ENCODE measurements around the gene PFKFB1.
"Not testable (repeated sequence)": the region's sequence is repeated elsewhere in the genome, so short reads cannot be mapped to it uniquely, and the experiment has no call there.

The PFKFB1 gene

DNA sequence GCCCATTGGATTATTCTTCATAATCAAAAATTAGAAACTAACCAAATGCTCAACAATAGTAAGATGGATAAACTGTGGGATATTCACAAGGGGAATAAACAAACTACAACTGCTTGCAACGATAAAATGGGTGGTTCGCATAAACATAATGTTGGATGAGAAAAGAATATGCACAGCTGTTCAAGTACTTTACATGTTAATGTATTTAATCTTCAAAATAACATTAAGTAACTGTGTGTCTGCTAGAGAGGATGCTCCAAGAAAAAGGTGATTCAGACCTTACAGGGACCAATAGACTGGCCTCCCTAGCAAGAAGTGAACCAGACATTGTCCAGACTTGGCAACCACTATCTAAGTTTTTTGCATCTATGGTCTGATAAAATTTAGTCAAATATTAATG is 2.3 kb downstream of the PFKFB1 start:
- no peak for DNase-seq

DNA sequence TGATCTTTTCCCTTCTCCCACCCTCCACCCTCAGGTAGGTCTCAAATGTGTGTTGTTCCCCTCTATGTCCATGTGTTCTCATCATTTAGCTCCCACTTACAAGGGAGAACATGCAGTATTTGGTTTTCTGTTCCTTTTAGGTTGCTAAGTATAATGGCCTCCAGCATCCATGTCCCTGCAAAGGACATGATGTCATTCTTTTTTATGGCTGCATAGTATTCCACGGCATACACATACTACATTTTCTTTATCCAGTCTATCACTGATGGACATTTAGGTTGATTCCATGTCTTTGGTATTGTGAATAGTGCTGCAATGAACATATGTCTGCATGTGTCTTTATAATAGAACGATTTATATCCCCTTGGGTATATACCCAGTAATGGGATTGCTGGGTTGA is 10.7 kb downstream of the PFKFB1 start:
- not testable (repeated sequence) for DNase-seq

DNA sequence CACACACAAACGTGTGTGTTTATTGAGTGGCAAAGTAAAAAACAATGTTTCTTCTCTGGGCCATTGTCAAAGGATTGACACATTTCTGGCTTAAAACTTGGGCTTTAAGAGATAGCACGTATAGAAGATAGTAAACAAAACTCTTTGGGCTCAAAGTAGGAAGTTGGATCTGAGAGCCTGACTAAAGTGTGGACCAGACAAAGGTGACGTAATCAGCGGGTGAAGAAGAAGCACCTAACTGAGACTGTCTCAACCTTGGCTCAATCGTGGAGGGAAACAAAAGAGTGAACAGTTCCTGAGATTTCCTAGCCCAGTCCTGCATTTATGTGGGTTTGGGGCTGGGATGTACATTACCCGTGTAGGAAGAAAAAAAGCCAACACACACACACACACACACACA is 13.7 kb downstream of the PFKFB1 start:
- DNase-seq: no peak

DNA sequence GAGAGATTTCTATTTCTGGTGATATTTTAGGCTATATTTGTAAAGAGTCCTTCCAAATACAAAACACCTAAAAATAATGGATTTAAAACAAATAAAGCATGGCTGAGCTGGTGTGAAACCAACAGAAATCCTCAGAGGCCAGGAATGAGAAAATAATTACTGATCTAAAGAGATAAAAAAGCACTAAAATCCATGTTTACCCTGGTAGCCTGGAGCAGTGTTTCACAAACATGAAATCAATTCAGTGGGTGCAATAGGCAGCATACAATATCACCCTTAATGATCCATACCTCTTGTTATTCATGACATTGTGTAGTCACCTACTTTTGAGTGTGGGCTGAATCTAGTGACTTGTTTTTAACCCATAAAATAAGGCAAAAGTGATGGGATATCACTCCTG is 14.6 kb downstream of the PFKFB1 start:
- DNase-seq: no peak

DNA sequence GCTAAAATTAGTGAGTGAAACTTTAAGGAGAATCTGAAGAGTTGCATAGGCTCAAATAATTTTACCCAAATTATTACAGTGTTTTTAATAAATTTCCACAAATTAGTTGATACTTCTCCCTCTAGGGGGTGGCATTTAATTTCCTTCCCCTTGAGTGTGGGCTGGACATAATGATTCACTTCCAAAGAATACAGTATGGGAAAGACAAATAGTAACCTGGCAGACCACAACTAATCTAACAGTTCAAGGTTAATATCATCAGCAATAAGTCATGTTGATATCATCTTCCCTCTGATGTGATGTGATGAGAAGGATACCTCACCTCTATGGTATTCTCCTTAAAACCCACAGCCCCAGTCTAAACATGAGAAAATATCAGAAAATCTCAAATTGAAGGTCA is 15.5 kb downstream of the PFKFB1 start:
- no peak for DNase-seq

DNA sequence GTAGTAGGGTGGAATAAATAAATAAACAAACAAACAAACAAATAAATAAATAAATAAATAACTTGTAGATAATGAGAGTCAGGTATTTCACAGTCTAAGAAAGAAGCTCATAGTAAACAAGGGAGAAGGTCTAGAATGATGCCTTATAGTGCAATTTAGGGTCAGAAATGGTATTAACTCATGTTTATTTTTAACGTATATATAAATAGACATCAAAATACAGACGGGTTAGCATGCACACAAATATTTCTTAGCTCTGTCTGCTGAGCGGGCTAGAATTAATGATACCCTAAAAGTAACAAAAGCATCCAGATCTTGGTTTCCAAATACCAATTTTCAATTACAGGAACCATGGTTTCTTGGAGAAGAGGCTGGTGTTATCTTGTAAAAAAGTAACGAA is 16.6 kb downstream of the PFKFB1 start:
- DNase-seq: no peak

DNA sequence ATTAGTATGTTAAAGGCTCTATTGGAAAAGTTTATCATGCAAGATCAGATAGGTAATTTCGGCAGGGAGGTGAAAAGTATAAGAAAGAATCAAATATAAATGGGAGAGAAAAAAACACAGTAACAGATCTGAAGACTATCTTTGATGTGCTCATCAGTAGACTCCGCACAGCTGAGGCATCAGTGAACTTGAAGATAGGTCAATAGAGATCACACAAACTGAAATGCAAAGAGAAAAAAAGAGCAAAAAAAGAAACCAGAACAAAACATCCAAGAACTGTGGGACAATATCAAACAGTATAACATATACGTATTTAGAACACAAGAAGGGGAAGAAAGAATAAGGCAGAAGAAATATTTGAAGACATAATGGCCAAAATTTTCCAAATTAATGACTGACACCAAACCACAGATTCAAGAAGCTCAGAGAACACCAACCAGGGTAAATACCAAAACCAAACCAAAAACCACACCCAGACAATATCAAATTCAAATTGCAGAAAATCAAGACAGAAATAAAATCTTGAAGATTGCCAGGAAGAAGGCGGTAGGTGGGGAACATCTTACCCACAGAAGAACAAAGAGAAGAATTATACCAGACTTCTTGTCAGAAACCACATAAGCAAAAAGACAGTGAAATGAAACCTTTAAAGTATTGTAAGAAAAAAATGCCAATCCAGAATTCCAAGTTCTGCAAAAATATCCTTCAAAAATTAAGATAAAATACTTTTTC is 29.1 kb downstream of the PFKFB1 start:
- no peak for DNase-seq

DNA sequence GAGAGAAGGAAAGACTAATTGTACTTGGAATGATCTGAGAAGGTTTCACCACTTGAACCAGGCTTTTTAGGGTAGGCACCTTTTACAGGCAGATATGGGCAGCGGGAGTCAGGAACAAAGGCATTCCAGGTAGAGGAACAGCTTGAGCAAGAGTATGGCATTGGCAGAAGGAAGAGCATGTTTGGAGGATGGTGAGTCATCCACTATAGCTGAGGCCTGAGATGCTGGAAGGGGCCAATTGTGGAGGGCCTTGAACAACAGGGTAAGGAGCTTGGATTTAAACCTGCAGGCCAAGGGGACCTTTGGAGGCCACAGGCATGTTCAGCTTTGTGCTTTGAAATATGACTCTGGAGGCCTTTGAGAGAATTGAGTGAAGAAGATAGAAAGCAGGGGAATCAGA is 32.2 kb downstream of the PFKFB1 start:
- DNase-seq: no peak

DNA sequence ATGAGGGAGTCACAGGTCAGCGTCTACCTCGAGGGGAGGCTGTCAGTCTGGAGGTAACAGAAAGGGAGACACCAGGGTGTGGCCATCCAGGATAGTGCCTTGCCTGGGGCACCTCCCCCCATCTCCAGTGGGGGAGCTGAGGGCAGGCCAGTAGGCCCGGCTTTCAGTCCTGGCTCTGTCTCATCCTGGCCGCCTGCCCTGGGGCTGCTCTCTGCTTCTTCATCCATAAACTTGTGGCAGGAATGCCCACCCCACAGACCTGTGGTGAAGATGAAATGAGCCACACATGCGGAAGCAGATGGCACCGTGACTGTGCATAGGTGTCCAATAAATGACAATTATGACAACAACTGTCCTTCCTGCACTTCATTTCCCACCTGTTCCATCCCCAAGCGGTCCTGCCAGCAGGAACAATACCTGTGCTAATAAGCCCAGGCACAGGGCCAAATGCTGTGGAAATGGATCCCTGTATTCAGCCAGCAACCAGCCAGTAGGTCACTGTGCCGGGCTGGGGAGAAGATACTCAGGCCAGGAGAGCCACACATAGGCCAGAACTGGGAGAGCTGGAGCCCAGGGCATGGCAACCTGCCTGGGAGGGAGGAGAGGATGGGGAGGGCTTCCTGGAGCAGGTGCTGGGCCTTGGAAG is 43.1 kb downstream of the PFKFB1 start:
- no peak for DNase-seq

DNA sequence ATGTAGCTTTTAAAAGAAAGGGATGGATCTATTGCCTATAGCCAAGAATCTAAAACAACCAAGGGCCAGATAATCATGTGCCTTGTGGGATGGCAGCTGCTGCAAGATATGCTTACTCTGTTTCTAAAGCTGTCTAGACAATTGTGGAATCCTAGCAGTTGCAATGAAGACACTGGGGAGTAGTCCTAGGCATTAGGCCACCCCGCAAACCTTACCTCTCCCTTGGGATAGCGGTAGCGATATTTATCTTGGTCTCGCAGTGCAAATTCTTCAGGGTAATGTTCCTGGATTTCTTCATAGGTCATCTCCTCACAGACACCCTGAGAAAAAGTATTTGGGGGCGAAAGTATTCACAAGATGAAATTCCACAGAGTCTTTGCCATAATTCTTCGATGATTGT is 48.8 kb downstream of the PFKFB1 start:
- DNase-seq: no peak

DNA sequence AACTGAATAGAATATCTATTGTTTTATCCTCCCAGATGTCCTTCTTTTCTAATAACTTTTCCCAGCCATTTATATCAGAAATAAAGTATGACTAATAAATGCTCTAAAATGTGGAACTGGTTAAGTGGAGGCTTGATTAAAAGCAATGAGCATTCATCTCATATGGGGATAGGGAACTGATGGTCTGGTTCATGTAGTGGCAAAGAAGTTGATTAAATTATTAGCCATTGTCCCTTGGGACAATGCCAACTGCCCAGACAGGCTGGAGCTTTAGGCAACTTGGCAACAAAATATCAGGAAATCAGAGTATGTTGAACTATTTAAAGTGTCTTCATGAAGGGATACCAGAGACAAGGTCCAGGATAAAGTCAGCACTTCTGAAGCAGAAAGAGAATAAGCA is 49.2 kb downstream of the PFKFB1 start:
- no peak for DNase-seq

DNA sequence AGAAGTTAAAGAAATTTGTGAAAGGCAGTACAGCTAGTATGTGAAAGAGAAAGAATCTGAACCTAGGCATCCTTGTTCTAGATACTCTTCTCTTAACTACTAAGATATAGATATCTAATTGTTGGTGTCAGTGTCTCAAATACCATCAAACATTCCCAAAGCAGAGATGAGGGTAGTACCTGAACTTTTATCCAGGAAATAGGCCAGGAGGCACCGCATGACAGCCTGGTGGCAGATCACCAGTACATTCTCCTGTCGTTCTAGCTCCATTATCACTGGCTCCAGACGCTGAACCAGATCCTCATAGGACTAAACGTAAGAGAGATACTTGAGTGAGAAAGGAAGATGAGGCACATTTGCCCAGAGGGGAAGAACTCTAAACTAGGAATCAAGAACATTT is 56.6 kb downstream of the PFKFB1 start:
- no peak for DNase-seq

DNA sequence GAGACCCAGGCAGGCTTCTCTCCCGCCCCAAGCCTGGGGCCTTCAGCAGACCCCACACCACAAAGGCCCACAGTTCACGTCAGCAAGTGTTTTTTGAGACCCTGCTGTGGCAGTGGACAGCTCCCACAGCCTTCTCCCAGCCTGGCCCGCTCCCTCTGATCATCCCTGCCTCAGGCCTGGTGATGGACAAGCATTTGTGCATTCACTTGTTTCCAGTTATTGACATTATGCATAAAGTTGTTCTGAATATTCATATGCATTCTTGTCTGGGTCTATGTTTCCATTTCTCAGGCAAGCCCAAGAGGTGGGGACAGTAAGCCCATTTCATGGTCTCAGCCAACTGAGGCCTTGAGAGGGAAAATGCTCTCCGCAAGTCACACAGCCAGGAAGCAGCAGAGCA is 58.7 kb downstream of the PFKFB1 start:
- no peak for DNase-seq

DNA sequence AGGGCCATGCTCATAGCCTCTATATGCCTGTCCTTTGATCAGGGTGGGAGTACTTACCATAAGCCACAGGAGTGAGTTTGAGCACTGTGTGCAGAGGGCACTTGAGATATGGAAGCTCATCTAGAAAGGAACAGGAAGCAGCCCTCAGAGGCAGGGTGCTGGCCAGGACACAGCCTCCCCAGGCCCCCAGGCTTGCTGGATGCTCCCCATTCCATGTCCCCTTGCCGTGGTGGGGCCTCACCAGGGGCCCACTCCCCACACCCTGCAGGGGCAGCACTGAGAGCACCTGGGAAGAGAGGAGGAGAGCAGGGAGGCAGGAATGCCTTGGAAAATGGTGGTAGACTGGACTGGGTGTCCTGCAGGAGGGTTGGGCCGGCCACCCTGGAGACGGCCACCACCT is 59.1 kb downstream of the PFKFB1 start:
- no peak for DNase-seq

DNA sequence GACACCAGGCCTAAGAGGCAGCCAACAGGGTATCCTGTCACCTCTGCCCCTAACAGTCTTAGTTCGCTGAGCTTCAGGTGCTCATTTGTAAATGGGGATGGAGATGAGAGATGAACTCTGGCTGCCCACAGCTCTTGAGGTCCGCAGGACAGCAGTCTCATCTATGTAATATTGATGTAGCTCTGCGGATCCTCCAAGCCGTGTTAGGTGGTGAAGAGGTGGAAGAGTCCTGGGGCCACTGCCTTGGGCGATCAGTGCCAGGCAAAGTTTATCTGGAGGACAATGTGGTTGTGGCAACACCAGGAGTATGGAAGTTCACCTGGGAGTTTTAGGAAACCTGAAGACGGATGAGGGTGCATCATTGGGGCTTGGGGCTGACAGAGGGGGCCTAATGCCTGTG is 59.9 kb downstream of the PFKFB1 start:
- no peak for DNase-seq

DNA sequence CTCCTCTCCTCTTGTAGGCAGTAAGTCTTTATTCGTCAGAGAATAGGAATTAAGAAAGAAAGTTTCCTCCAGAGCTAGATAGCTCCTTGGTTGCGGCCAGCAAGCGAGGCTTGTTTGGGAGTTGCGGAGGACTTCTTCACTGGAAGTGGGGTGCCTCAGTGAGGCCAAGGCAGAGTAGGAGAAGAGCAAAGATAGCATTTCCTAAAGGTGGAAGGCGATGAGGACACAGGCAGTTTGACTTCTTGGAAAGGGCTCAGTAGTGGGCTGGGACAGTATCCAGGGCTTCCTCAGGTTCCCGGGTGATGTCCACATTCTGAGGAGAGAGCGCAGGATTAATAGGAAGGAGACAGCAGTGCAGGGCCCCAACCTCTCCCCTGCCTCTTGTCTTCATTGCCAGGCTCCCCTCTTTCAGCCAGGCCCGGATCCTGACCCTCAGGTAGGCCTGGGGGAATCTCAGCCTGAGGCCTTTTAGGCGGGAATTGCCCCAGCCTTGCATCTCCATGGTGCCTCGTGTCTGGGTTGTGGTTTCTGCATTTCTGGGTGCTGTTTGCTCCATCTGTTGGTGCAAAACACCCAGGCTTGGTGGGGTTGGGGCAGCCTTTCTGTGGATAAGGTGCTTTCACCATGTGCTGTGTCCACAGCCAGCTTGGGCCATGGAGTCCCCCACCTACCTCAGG is 60.7 kb downstream of the PFKFB1 start:
- no peak for DNase-seq

DNA sequence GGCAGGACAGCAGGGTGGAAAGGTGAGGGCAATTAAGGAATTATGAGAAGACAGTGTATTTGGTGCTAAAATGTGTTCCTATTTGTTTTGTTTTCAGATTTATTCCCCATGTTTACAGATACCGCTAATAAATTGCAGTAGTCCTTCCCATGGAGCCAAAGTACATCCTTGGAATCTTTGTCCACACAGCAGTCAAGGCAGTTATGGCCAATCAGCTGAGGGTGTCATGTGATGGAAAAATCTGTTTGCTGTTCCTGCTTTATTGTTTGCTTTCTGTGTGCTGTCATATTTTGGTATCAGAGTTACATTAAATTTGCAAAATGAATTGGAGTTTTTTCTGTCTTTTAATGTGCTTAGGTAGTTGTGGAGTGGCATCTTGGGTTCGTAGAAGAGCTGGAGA is 62.9 kb downstream of the PFKFB1 start:
- DNase-seq: no peak

DNA sequence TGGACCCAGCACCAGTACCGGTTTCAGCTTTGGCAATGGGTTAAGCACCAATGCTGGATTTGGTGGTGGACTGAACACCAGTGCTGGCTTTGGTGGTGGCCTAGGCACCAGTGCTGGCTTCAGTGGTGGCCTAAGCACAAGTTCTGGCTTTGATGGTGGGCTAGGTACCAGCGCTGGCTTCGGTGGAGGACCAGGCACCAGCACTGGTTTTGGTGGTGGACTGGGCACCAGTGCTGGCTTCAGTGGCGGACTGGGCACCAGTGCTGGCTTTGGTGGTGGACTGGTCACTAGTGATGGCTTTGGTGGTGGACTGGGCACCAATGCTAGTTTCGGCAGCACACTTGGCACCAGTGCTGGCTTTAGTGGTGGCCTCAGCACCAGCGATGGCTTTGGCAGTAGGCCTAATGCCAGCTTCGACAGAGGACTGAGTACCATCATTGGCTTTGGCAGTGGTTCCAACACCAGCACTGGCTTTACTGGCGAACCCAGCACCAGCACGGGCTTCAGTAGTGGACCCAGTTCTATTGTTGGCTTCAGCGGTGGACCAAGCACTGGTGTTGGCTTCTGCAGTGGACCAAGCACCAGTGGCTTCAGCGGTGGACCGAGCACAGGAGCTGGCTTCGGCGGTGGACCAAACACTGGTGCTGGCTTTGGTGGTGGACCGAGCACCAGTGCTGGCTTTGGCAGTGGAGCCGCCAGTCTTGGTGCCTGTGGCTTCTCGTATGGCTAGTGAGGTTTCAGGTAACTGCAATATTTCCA is 63.5 kb downstream of the PFKFB1 start:
- DNase-seq: no peak

DNA sequence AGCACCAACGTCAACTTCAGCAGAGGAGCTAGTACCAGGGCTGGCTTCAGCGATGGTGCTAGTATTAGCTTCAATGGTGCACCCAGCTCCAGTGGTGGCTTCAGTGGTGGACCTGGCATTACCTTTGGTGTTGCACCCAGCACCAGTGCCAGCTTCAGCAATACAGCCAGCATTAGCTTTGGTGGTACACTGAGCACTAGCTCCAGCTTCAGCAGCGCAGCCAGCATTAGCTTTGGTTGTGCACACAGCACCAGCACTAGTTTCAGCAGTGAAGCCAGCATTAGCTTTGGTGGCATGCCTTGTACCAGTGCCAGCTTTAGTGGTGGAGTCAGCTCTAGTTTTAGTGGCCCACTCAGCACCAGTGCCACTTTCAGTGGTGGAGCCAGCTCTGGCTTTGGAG is 65.1 kb downstream of the PFKFB1 start:
- no peak for DNase-seq

DNA sequence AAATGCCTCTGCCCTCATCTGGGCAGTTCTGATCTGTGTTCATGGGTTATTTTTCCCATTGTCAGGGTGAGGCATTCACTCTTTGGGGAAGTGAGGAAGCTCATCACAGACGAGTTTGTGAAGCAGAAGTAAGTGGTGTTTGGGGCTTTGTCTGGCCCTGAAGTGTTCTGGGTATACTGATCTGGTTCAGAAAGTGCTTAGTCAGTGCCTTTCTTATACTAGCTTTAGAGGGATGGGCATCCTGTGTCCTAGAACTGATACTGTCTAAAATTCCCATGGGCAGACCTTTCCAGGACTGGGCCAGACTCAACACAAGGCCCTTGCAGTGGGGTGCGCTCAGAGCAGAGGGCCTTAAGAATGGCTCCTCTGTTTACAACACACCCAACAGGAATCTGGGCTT is 67.0 kb downstream of the PFKFB1 start:
- DNase-seq: no peak

DNA sequence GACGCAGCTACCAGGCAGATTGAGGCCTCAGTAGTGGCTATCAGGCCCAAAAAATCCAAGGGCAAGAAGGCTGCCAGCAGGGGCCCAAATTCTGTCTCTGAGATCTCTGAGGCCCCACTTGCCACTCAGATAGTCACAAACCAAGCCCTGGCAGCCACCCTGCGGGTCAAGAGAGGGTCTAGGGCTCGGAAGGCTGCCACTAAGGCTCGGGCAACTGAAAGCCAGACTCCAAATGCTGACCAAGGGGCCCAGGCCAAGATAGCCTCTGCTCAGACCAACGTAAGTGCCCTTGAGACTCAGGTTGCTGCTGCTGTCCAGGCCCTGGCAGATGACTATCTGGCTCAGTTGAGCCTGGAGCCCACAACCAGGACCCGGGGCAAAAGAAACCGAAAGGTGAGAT is 70.6 kb downstream of the PFKFB1 start:
- no peak for DNase-seq

DNA sequence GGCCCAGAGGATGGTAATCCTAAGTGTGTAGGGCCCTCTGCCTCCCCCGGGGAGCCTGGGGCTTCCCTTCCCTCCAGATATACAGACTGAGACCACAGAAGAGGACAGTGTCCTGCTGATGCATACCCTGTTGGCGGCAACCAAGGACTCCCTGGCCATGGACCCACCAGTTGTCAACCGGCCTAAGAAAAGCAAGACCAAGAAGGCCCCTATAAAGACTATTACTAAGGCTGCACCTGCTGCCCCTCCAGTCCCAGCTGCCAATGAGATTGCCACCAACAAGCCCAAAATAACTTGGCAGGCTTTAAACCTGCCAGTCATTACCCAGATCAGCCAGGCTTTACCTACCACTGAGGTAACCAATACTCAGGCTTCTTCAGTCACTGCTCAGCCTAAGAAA is 71.4 kb downstream of the PFKFB1 start:
- DNase-seq: no peak

DNA sequence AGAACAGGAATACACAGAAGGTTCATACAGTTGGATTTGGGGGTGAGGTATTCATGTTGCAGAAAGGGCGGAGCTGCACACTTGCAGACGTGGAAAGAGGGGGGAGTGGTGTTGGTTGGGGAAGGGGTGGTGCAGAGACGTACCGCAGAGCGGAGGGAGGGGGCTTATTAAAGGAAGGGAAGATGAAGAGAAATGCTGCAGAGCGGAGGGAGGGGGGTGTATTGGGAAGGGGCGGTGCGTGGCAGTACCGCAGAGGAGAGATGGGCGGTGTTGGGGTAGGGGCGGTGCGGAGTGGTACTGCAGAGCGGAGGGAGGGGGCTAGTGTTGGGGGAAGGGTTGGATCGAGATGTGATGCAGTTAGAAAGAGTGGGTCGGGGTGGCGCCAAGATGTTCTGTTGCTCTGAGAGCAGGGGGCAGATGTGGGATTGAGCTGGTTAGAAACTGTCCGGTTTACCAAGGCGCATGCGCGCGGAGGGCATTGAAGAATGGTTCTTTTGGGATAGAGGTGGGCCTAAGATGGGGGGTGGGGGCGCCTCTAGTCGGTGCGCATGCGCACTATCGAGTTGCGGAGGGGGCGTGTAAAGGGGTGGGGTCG is 72.5 kb downstream of the PFKFB1 start:
- DNase-seq: no peak
